HuH-7.5 (cell line): ENCODE measurements around the gene KIAA1210.

Source experiments
- DNase-seq: peaks from one replicate; pipeline ENCODE4 v3.0.0; 2011; ENCODE audit warnings: low spot score

KIAA1210 gene

GRCh38 chrX:119127650-119128049, at the start of gene KIAA1210:
KIAA1210 (minus strand) TSS chrX:119127812; CDS start chrX:119123642, 4,170 bp downstream.
- no peak for DNase-seq

- no peak for DNase-seq
Observed at GRCh38 chrX:119177278-119177677, 49.7 kb upstream of the KIAA1210 start.

GRCh38 chrX:119174900-119175299, 47.3 kb upstream of the KIAA1210 start:
- DNase-seq, result no peak

GRCh38 chrX:119168104-119168503, 40.5 kb upstream of the KIAA1210 start:
- DNase-seq, result no peak

- DNase-seq, result no peak
Observed at GRCh38 chrX:119158226-119158625, 30.6 kb upstream of the KIAA1210 start.

GRCh38 chrX:119156241-119156640, 28.6 kb upstream of the KIAA1210 start:
- DNase-seq, result no peak

- DNase-seq, result no peak
Observed at GRCh38 chrX:119155416-119156035, 27.9 kb upstream of the KIAA1210 start.

GRCh38 chrX:119151051-119151380, 23.4 kb upstream of the KIAA1210 start:
- no peak for DNase-seq

GRCh38 chrX:119150163-119151050, 22.8 kb upstream of the KIAA1210 start:
- DNase-seq, result no peak

- no peak for DNase-seq
Observed at GRCh38 chrX:119147486-119147885, 19.9 kb upstream of the KIAA1210 start.

- no peak for DNase-seq
Observed at GRCh38 chrX:119145241-119145653, 17.6 kb upstream of the KIAA1210 start.

- DNase-seq, result no peak
Observed at GRCh38 chrX:119134466-119134865, 6.9 kb upstream of the KIAA1210 start.

- no peak for DNase-seq
Observed at GRCh38 chrX:119132961-119133360, 5.3 kb upstream of the KIAA1210 start.

- no peak for DNase-seq
Observed at GRCh38 chrX:119132316-119132715, 4.7 kb upstream of the KIAA1210 start.

GRCh38 chrX:119130911-119131310, 3.3 kb upstream of the KIAA1210 start:
- DNase-seq, result no peak

GRCh38 chrX:119121341-119121740, 6.3 kb downstream of the KIAA1210 start:
- no peak for DNase-seq

GRCh38 chrX:119118780-119119395, 8.7 kb downstream of the KIAA1210 start:
- peak; percentile 26 for DNase-seq

GRCh38 chrX:119107206-119107605, 20.4 kb downstream of the KIAA1210 start:
- DNase-seq, result no peak

- DNase-seq, result no peak
Observed at GRCh38 chrX:119105826-119106225, 21.8 kb downstream of the KIAA1210 start.

GRCh38 chrX:119101168-119101567, 26.4 kb downstream of the KIAA1210 start:
- no peak for DNase-seq

GRCh38 chrX:119095936-119096335, 31.7 kb downstream of the KIAA1210 start:
- DNase-seq, result no peak

GRCh38 chrX:119094819-119095218, 32.8 kb downstream of the KIAA1210 start:
- DNase-seq, result no peak
